Stimulated activated CD8-positive, alpha-beta memory T cell treated with anti-CD3 and anti-CD28 coated beads, Interleukin-7, amount 100 ng/mL, for 24 hours (primary cell): ENCODE results near the gene S1PR2.
A peak's percentile ranks its signal among the peaks of the same experiment; 100 is the strongest.

Experiments
- DNase-seq: peaks from one replicate; pipeline ENCODE4 v3.0.0-alpha.2; 2020; ENCODE audit warnings: low read depth

Gene S1PR2

GRCh38 chr19:10230861-10231611 lies at the start of gene S1PR2:
Gene S1PR2 (minus strand): TSS chr19:10231331. CDS start chr19:10224905, 6,426 bp downstream.
- peak; percentile 38 for DNase-seq

GRCh38 chr19:10279737-10280442 lies 48.8 kb upstream of the S1PR2 start:
- DNase-seq = no peak

GRCh38 chr19:10278935-10279334 lies 47.8 kb upstream of the S1PR2 start:
- no peak for DNase-seq

- DNase-seq = no peak
These were observed 46.9 kb upstream of the S1PR2 start for GRCh38 chr19:10277795-10278589.

- DNase-seq = no peak
These were observed 43.5 kb upstream of the S1PR2 start for GRCh38 chr19:10274589-10274988.

- DNase-seq = no peak
These were observed 40.5 kb upstream of the S1PR2 start for GRCh38 chr19:10271543-10272086.

GRCh38 chr19:10270616-10271394 lies 39.7 kb upstream of the S1PR2 start, which contains the start of gene ICAM1:
Gene ICAM1 (plus strand): TSS chr19:10271120. CDS start chr19:10271160, 40 bp downstream.
- peak; percentile 43 for DNase-seq

GRCh38 chr19:10270180-10270615 lies 39.1 kb upstream of the S1PR2 start:
- DNase-seq = peak; percentile 54

- peak; percentile 81 for DNase-seq
These were observed 38.4 kb upstream of the S1PR2 start for GRCh38 chr19:10269333-10270179.

GRCh38 chr19:10268071-10268470 lies 36.9 kb upstream of the S1PR2 start:
- no peak for DNase-seq

- DNase-seq = no peak
These were observed 35.6 kb upstream of the S1PR2 start for GRCh38 chr19:10266706-10267105.

GRCh38 chr19:10262771-10263170 lies 31.6 kb upstream of the S1PR2 start:
- no peak for DNase-seq

GRCh38 chr19:10260141-10260584 lies 29.0 kb upstream of the S1PR2 start:
- DNase-seq = peak; percentile 27

GRCh38 chr19:10259162-10259905 lies 28.2 kb upstream of the S1PR2 start:
- peak; percentile 90 for DNase-seq

- no peak for DNase-seq
These were observed 27.1 kb upstream of the S1PR2 start for GRCh38 chr19:10258080-10258710.

GRCh38 chr19:10256970-10257615 lies 26.0 kb upstream of the S1PR2 start:
- no peak for DNase-seq

- no peak for DNase-seq
These were observed 25.4 kb upstream of the S1PR2 start for GRCh38 chr19:10256551-10256950.

GRCh38 chr19:10255358-10255757 lies 24.2 kb upstream of the S1PR2 start:
- DNase-seq = no peak

GRCh38 chr19:10254244-10254643 lies 23.1 kb upstream of the S1PR2 start:
- no peak for DNase-seq
